PC-3 (cell line): ENCODE data around the gene VAMP4.

Experiments used
- EZH2 ChIP-seq: fragments of 300-600 bp; sonication (generic); IDR thresholded peaks from one replicate; pipeline ENCODE4 v1.6.1; 2017; ENCODE audit warnings: antibody characterized with exemption, mild to moderate bottlenecking, low read length; ENCODE audit not compliant: unreplicated experiment
- TF ChIP-seq, protein P1 (sequence below): fragments of 300-600 bp; sonication (generic); conservative IDR thresholded peaks from 2 replicates; pipeline ENCODE4 v1.5.1; 2017; ENCODE audit warnings: antibody characterized with exemption, low read depth, mild to moderate bottlenecking, low read length

DNA sequence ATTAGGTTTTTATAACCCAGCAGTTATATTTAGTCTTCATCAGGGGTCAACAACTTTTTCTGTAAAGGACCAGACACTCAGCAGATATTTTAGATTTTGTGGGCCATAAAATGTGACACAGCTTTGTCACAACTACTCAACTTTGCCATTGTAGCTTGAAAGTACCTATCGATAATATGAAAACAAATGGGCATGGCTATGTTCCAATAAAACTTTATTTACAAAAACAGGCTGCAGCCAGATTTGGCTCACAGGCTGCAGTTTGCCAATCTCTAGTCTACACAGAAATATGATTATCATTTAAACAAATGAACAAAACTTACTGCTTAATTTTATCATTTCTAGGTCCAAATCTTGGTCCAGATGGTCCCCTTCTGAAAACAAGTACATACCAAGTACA, 23.0 kb downstream of the VAMP4 start:
- TF ChIP-seq, protein P1, sequence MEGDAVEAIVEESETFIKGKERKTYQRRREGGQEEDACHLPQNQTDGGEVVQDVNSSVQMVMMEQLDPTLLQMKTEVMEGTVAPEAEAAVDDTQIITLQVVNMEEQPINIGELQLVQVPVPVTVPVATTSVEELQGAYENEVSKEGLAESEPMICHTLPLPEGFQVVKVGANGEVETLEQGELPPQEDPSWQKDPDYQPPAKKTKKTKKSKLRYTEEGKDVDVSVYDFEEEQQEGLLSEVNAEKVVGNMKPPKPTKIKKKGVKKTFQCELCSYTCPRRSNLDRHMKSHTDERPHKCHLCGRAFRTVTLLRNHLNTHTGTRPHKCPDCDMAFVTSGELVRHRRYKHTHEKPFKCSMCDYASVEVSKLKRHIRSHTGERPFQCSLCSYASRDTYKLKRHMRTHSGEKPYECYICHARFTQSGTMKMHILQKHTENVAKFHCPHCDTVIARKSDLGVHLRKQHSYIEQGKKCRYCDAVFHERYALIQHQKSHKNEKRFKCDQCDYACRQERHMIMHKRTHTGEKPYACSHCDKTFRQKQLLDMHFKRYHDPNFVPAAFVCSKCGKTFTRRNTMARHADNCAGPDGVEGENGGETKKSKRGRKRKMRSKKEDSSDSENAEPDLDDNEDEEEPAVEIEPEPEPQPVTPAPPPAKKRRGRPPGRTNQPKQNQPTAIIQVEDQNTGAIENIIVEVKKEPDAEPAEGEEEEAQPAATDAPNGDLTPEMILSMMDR, result no peak
- no peak for TF ChIP-seq EZH2
